GM19438 (cell line): Measurements from ENCODE around the gene TSPAN9.

Source experiments
- ATAC-seq: cut with Tn5 transposase; IDR thresholded peaks from one replicate; pipeline ENCODE4 v1.9.1; 2021; ENCODE audit warnings: low read depth; ENCODE audit not compliant: unreplicated experiment

Gene TSPAN9

DNA sequence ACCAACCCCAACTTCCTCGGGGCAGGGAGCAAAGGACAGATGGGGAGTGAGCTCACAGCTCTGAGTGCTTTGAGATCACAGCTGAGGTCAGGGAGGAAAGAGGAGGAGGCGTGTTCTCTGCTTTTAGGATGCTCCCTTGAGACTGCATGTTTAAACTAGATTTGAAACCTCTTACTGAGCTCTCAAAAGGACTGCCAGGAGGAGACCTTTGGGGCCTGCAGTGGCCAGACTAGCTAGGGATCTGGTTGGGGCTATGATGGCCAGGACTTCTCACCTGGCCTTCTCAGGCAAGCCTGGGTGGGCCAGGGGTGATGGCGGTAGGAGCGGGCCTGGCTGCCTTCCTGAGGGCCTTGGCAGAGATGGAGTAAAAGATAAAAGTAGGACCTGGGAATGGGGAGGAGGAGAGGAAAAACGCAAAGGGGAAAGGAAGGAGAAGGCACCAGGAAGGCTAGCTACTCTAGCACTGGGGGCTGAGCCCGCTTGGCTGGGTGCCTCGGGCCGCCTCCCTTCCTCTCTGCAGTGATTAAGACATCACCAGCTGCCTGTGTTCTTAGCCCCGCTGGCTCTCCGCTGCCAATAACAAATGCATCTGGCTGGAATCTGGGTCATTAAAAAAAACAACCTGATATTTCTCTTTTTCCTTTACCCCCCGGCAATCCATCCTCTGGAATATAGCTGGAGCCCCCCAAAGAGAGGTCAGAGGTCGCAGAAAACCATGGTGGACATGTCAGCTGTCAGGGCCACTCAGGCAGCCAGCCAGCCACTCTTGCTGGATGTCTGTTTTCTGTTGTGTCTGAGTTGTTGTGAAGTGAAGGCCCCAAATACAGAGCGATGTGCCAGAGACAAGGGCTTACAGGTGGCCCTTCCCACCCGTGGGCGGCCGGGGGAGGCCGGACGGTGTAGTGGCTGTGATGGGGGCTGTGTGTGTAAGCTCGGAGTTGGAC, 141.3 kb downstream of the TSPAN9 start:
- ATAC-seq = no peak

GRCh38 chr12:3219233-3219632, 142.1 kb downstream of the TSPAN9 start:
- ATAC-seq = no peak

DNA sequence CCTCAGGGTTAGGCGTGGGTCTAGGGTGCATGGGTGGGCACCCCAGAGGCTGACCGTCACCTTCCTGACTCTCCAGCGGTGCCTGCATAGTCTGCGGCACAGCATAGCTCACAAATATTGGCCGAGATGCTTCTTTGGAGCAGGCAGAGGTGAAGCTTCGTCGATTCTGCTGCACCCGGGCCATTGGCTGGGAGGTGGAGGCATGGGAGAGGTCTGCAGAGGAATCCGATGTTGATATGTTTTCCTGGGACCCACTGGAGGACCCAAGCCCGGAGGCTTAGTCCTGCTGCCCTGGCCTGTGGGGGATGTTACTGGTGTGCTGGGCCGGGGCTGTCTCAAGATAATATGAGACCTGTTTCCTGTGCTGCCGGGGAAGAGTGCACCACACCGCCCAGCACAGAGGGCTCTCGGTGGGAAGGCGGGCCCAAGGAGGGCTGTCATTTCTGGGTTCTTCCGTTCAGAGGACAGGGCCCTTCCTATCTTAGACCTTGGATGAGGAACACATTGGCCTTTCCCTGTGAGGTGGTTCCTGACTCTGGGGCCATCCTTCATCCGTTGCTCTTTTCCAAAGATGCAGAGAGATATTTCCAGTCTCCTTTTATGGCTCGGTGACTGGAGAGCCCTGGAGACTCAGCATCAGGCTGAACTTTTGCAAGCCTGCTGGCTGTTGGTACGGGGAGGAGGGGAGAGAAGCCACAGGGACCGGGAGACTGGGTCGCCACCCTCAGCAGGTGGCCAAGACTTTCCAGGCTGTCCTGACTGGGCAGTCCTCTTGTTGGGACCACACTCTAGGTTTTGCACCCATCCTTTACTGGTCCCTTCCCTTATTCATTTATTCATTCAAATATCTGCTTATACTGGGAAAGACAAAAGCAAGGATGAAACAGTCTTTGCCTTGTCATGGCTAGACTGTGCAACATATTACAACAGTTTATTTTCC, 143.5 kb downstream of the TSPAN9 start:
- ATAC-seq = no peak

DNA sequence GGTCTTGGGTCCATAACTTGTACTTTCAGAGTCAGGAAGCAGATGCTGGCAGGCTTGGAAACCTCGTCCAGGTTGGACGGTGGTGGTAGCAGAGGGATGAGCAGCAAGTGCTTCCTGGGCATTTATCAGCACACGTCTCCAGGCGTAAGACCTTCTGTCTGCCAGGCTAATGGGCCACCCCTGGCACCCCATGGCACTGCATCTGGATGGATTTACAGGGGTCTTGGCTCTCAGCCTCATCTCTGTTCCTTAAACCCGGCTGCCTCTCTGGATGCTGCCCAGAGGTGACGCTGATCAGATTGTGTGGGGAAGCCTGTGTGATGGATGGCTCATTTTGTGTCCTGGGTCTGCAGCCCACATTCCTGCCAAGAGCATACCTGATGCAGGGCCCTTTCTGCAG, 145.1 kb downstream of the TSPAN9 start:
- no peak for ATAC-seq

- ATAC-seq = no peak
Measured at GRCh38 chr12:3222979-3223378, 145.8 kb downstream of the TSPAN9 start.

- no peak for ATAC-seq
Measured at GRCh38 chr12:3223601-3224529, 146.7 kb downstream of the TSPAN9 start.

DNA sequence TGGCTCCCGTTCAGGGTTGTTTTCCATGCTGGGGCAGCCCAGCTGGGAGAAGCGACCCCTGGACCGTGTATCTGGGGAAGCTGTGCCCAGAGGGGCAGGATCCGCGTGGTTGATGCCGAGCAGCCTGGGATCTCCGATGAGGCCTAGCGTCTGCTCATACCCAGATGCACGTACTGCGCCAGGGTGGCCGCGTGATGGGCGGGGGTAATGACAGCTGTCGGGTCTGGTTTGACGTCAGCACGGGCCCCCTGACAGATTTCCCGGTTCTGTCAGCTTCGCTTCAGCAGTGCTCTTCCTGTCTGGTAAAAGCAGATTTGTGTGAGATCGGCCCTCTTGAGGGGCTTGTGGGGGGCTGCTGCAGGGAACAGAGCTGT, 147.3 kb downstream of the TSPAN9 start:
- no peak for ATAC-seq

GRCh38 chr12:3225154-3225795, 148.1 kb downstream of the TSPAN9 start:
- no peak for ATAC-seq

GRCh38 chr12:3225796-3226180, 148.6 kb downstream of the TSPAN9 start:
- no peak for ATAC-seq

DNA sequence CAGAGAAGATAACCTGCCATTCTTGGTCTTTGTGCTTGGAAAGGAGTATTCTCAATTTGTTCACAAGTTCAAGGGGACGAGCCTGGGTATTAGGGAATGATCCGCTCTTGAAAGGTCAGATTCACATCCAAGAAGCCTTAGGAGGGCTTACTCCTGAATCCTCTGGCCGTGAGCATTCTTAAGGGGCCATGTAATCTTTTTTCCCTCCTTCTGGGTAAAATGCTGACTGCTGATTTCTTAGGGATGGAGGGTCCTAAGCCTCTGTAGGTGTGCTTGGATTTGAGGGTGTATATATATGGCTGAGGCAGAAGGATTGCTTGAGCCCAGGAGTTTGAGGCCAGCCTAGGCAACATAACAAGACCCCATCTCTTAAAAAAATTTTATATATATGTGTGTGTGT, 149.1 kb downstream of the TSPAN9 start:
- no peak for ATAC-seq

DNA sequence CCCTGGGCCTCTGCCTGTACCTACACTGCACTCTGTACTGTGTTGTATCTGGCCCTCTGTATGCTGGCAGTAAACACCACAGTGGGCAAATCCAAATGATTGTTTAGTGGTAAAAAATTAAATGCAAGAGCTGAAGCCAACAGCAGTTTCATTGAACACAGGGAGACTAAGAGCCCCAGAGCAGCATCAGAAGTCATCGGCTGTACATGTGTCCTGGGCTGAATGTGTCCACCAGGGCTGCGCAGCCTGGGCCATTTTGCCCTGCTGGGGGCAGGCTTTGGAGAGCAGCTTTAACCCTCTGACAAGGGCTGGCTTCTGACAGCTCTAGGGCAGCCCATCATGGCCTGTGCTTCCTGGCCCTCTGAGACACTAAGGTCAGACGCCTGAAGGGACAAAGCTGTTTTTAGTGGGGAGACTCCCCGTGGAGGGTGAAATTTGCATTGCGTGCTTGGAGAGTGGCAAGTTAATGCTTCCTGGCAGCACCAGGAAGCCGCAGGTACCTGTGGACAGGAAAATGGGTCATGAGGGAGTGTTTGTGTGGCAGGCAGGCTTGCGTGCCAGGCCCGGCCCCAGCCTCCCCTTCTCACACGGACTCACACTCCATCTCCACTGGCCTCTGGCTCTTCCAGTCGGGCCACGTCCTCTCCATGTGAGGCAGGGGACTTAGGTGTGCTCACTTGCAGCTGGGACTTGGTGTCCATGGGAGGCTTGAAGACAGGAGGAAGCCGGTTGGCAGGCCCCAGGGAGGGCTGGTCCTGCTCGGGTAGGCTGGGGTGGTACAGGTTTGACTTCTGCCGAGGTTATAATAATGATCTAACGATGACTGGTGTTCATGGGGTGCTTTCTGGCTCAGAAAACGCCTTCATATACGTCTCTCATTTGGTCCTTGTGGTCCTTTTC, 150.1 kb downstream of the TSPAN9 start:
- no peak for ATAC-seq

DNA sequence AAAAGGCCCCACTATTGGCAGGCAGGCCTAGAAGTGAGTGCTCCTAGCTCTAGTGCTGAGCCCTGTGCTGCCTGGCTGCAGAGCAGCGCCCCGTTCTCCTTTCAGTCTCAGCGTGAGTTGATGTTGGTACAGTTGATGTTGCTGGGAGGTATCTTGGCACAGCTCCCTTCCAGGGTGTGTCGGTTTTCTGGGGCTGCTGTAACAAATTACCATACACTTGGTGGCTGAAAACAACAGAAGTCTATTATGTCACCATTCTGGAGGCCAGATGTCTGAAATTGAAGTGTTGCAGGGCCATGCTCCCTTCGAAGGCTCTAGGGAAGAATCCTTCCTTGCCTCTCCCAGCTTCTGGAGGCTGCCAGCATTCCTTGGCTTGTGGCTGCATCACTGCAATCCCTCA, 151.4 kb downstream of the TSPAN9 start:
- ATAC-seq = no peak

DNA sequence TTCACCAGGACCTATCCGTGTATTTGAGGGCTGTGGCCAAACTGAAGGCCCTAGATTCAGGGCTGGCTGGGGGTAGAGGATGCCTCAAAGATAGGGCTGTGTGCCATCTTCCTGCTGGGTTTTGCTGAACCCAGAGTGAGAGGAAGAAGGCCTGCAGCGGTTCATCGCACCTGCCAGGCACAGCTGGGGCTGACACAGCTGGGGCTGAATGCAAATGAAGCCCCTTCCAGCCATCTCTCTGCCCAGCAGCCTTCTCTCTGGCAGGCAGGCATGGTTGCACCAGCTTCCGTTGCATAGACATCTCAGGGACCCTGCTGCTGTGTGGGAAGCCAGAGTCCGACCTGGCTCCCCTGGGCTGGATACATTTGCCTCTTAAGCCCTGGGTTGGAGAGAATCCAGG, 152.4 kb downstream of the TSPAN9 start:
- no peak for ATAC-seq

GRCh38 chr12:3230758-3231375, 153.7 kb downstream of the TSPAN9 start:
- no peak for ATAC-seq

GRCh38 chr12:3231399-3231876, 154.3 kb downstream of the TSPAN9 start:
- no peak for ATAC-seq

DNA sequence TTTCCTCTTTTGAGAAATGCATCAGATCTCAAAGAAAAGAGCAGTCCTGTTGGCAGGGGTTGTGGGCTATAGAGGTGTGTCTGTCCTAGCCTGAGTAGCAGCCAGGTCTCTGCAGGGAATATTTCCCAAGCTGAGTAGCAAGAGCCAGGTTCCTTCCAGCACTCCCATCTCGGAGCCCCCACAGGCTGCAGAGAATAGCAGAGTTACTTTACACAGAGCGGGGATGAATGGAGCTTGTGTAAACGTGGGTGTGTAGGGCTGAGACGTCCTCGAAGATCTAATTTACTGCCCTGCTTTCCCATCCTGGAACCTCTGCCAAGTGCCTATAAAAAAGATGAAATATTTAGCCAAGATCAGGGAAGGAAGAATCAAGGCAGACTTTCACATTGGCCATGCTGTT, 156.6 kb downstream of the TSPAN9 start:
- ATAC-seq = no peak

GRCh38 chr12:3236345-3237187, 159.4 kb downstream of the TSPAN9 start:
- no peak for ATAC-seq
